GM19351 (cell line): Measurements from ENCODE around the gene PRCP.

Experiments
- ATAC-seq: cut with Tn5 transposase; IDR thresholded peaks from one replicate; pipeline ENCODE4 v1.9.1; 2021; ENCODE audit warnings: mild to moderate bottlenecking, moderate library complexity; ENCODE audit not compliant: unreplicated experiment

Gene PRCP

GRCh38 chr11:82790723-82791484 lies 109.3 kb downstream of the PRCP start:
- ATAC-seq = no peak

DNA sequence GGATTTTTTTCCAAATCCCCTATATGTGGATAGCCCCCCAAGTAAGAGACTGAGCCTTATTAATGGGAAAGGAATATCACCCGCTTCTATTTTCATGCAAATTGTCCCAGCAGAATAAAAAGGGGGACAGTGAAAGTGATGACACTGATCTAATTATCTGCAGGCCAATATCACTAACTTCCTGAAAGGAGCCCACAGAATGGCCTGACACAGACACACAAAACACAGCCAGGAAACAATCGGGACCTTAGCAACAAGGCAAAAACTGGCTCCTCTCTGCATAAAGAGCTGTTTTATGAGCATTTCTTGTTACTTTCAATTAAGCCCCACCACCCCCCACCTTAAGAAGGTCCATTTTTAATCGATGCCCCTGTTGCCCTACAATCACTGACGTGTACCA lies 112.2 kb downstream of the PRCP start:
- ATAC-seq = no peak

DNA sequence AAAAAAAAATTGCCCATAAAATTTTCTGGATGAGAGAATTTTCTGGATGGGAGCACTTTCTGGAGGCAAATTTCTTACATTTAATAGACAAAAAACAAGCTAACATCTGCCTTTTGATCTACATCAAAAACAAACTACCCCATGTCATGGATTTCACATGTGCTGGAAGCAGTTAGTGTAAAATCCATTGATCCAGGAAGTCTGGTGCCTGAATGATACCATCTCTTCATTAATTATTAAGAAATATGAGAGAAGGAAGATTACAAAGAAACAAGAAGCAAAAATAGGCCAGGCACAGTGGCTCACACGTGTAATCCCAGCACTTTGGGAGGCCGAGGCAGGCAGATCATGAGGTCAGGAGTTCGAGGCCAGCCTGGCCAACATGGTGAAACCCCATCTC lies 113.4 kb downstream of the PRCP start:
- no peak for ATAC-seq

GRCh38 chr11:82786001-82786400 lies 114.2 kb downstream of the PRCP start:
- ATAC-seq = no peak

- ATAC-seq = no peak
Measured at GRCh38 chr11:82782825-82783374, 117.3 kb downstream of the PRCP start.

- ATAC-seq = no peak
Measured at GRCh38 chr11:82778776-82779175, 121.5 kb downstream of the PRCP start.

DNA sequence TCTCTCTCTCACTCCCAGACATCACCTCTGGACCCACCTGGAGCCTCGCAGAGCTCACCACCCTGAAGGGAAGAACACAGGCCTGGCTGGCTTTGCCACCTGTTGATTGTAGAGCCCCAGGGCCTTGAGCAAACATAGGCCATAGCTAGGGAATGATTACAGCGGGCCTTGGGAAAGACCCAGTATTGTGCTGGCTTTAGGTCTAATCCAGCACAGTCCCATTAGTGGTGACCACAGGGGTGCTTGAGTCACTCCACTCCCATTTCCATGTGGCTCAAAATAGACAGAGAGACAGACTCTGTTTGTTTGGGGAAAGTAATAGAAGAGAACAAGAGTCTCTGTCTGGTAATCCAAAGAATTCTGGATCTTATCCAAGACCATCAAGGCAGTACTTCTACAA lies 123.9 kb downstream of the PRCP start:
- no peak for ATAC-seq

DNA sequence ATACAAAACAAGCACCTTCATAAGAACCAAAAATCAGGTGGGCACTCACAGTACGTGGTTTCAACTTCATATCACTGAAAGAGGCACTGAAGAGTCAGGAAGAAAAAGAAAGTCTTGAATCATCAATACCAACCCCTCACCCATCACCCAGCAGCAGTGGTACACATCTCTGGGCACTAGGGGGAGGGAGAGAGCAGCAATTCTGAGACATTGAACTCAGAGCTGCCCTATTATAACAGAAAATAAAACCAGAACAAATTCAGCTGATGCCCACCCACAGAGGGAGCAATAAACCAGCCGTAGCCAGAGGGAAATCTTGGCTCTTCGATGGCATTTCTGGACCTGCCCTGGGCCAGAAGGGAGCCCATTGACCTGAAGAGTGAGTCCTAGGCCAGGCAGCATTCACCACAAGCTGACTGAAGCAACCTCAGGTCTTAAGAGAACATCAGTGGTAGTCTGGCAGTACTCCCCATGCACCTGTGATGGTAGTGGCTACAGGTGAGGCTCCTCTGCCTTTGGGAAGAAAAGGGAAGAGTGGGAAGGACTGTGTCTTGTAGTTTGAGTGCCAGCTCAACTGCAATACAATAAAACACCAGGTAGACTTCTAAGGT lies 124.4 kb downstream of the PRCP start:
- ATAC-seq = peak; percentile 100

- ATAC-seq = no peak
Measured at GRCh38 chr11:82775218-82775617, 125.0 kb downstream of the PRCP start.
